Endothelial cell of hepatic sinusoid (primary cell): ENCODE results near the gene SLC45A2.
"Not testable (repeated sequence)": the region's sequence is repeated elsewhere in the genome, so short reads cannot be mapped to it uniquely, and the experiment has no call there.

Experiments used
- in situ Hi-C: cut with HindIII; loops from 2 replicates; pipeline ENCODE4 v1.10.0; 2017; ENCODE audit warnings: low sequenced_read_pairs

SLC45A2 gene

GRCh38 chr5:33929925-33930690 is 54.4 kb downstream of the SLC45A2 start:
- in situ Hi-C loops, result no loop called here

GRCh38 chr5:33928283-33928682 is 56.2 kb downstream of the SLC45A2 start:
- in situ Hi-C loops, result no loop called here

GRCh38 chr5:33927685-33928084 is 56.8 kb downstream of the SLC45A2 start:
- in situ Hi-C loops, result no loop called here

- in situ Hi-C loops, result no loop called here
Observed at GRCh38 chr5:33925278-33925677, 59.2 kb downstream of the SLC45A2 start.

GRCh38 chr5:33921002-33921401 is 63.5 kb downstream of the SLC45A2 start:
- in situ Hi-C loops, result loop anchor here (5.0 kb wide), 1 partner anchor 79 kb away; no protein-coding TSS in a partner anchor

- in situ Hi-C loops, result not testable (repeated sequence)
Observed at GRCh38 chr5:33914844-33915243, 69.6 kb downstream of the SLC45A2 start.

GRCh38 chr5:33906248-33906647 is 78.2 kb downstream of the SLC45A2 start:
- in situ Hi-C loops, result not testable (repeated sequence)

- in situ Hi-C loops, result no loop called here
Observed at GRCh38 chr5:33905381-33905780, 79.1 kb downstream of the SLC45A2 start.

GRCh38 chr5:33903118-33903517 is 81.4 kb downstream of the SLC45A2 start:
- in situ Hi-C loops, result no loop called here

GRCh38 chr5:33901156-33901555 is 83.3 kb downstream of the SLC45A2 start:
- in situ Hi-C loops, result no loop called here
